Measurements from ENCODE around the gene OR8B4. TPM values are rescaled to one million over a fixed set of nuclear protein-coding genes. Genes with fewer than 3 reads are reported as not detected.
"Not testable (repeated sequence)": the region's sequence is repeated elsewhere in the genome, so short reads cannot be mapped to it uniquely, and the experiment has no call there.

OR8B4 gene
- total RNA-seq, 2 donors from 2014 or later: not detected

GRCh38 chr11:124394408-124394807 lies 30.3 kb downstream of the OR8B4 start:
- DNase-seq (ENCODE audit: low spot score): no peak
- Mint-ChIP-seq H3K27me3 (peaks cover 2 to 6% of the 10 kb centered on the region in 2 donors), H3K4me3 (no peak overlapping the region), H3K27ac (no peak overlapping the region), H3K4me1 (ENCODE audit: low read depth in 2 of 2) (no peaks in the 10 kb centered on the region), H3K9me3 (peaks cover 10% of the 10 kb centered on the region), H3K36me3 (peaks cover 4% of the 10 kb centered on the region)
- no peak for ATAC-seq

DNA sequence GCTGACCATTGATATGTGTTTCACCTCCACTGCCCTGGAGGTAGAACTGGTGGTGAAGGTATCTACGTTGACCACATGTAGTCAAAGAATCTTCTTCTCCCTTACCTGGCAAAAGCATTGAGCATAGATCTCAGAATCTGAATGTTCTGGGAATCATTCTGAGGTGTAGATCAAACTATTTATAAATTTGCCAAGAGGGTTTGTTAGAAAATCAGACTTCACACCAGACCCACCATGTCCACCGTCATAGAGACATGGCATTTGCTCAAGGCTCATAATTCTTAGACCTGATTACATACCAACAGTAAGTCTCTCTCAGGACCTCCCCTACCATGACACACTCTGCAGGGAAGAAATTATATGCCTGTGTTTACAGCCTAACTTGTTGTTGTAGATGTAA lies 40.3 kb downstream of the OR8B4 start, which contains the start of gene OR8B2:
OR8B2 (minus strand) TSS at position 101 of the 400 bp plus-strand sequence. CDS start 1,156 bp downstream, outside the sequence.
- no peak for DNase-seq (ENCODE audit: low spot score)
- Mint-ChIP-seq H3K36me3 (peaks cover 1% of the 10 kb centered on the region), H3K27ac (no peak within 1 kb of the TSS), H3K4me1 (ENCODE audit: low read depth in 2 of 2) (no peaks in the 10 kb centered on the region), H3K9me3 (peaks cover 3% of the 10 kb centered on the region), H3K27me3 (peaks cover 6 to 7% of the 10 kb centered on the region in 2 donors), H3K4me3 (no peak within 1 kb of the TSS)
- ATAC-seq: no peak

- H3K4me3 Mint-ChIP-seq; H3K36me3 Mint-ChIP-seq; DNase-seq (ENCODE audit: low spot score); H3K9me3 Mint-ChIP-seq; H3K27ac Mint-ChIP-seq; H3K27me3 Mint-ChIP-seq; ATAC-seq; H3K4me1 Mint-ChIP-seq (ENCODE audit: low read depth in 2 of 2): not testable (repeated sequence)
Observed at GRCh38 chr11:124382857-124383256, 41.8 kb downstream of the OR8B4 start.

GRCh38 chr11:124380585-124380984 lies 44.1 kb downstream of the OR8B4 start:
- Mint-ChIP-seq H3K36me3 (no peaks in the 10 kb centered on the region), H3K27ac (no peak overlapping the region), H3K27me3 (peaks cover 6% of the 10 kb centered on the region in 2 donors), H3K4me3 (no peak overlapping the region), H3K9me3 (no peaks in the 10 kb centered on the region), H3K4me1 (ENCODE audit: low read depth in 2 of 2) (no peaks in the 10 kb centered on the region)
- DNase-seq (ENCODE audit: low spot score) (no peak), ATAC-seq (no peak)

- no peaks in the 10 kb centered on the region for H3K36me3 Mint-ChIP-seq
- no peaks in the 10 kb centered on the region for H3K27me3 Mint-ChIP-seq
- H3K4me1 Mint-ChIP-seq (ENCODE audit: low read depth in 2 of 2): no peaks in the 10 kb centered on the region
- ATAC-seq: no peak
- DNase-seq (ENCODE audit: low spot score): no peak
- H3K27ac Mint-ChIP-seq: no peak overlapping the region
- no peak overlapping the region for H3K4me3 Mint-ChIP-seq
- no peaks in the 10 kb centered on the region for H3K9me3 Mint-ChIP-seq
Observed at GRCh38 chr11:124376280-124376679, 48.4 kb downstream of the OR8B4 start.

Other genes starting within 250 kb of the OR8B4 start
- gene OR10D3, start 241.5 kb downstream of the OR8B4 start, total RNA-seq: not detected
- gene OR8G1, start 183.8 kb downstream of the OR8B4 start, total RNA-seq: not detected
- not detected for gene OR8G5, start 168.5 kb downstream of the OR8B4 start, total RNA-seq
- gene OR8D1, start 110.9 kb downstream of the OR8B4 start, total RNA-seq: not detected
- not detected for gene OR8D2, start 104.7 kb downstream of the OR8B4 start, total RNA-seq
- gene OR8B2, start 40.4 kb downstream of the OR8B4 start, total RNA-seq: not detected
- not detected for gene OR8B3, start 25.8 kb downstream of the OR8B4 start, total RNA-seq
- not detected for gene OR8B8, start 20.8 kb upstream of the OR8B4 start, total RNA-seq
- gene OR8B12, start 118.8 kb upstream of the OR8B4 start, total RNA-seq: not detected
- not detected for gene OR8A1, start 145.1 kb upstream of the OR8B4 start, total RNA-seq
- not detected for gene PANX3, start 186.6 kb upstream of the OR8B4 start, total RNA-seq
- 10 to 100 TPM; 38.2 to 47.7 TPM for gene TBRG1, start 198.0 kb upstream of the OR8B4 start, total RNA-seq
- gene SIAE, start 248.9 kb upstream of the OR8B4 start, total RNA-seq: 1 to 10 TPM; 1.8 to 2.4 TPM
- gene SPA17, start 249.0 kb upstream of the OR8B4 start, total RNA-seq: 1 to 10 TPM; 1.1 to 1.8 TPM

Measured in natural killer cell treated with Interleukin-12 subunit alpha and Interleukin-12 subunit beta and Interleukin-15 and Interleukin-18, amount 100 ng/mL, for 72 hours (primary cell).